IPS-18a (cell line): ENCODE data around the gene UVRAG.

Experiments used
- H3K27ac ChIP-seq: one replicate; pipeline ENCODE4 v1.5.1; 2013; ENCODE audit warnings: low read length
- H3K27me3 ChIP-seq: one replicate; pipeline ENCODE4 v1.6.1; 2013; ENCODE audit warnings: mild to moderate bottlenecking, low read length; ENCODE audit not compliant: control insufficient read depth, insufficient read depth
- H3K36me3 ChIP-seq: one replicate; pipeline ENCODE4 v1.6.1; 2013; ENCODE audit warnings: low read depth, low read length; ENCODE audit not compliant: control insufficient read depth
- H3K4me1 ChIP-seq: one replicate; pipeline ENCODE4 v1.6.1; 2013; ENCODE audit warnings: low read depth, low read length; ENCODE audit not compliant: control insufficient read depth
- H3K4me3 ChIP-seq: one replicate; pipeline ENCODE4 v1.5.1; 2013; ENCODE audit warnings: low read length
- H3K9ac ChIP-seq: one replicate; pipeline ENCODE4 v1.6.1; 2013; ENCODE audit warnings: mild to moderate bottlenecking, low read length, moderate library complexity
- H3K9me3 ChIP-seq: one replicate; pipeline ENCODE4 v1.6.1; 2013; ENCODE audit warnings: low read depth, low read length; ENCODE audit not compliant: control insufficient read depth

UVRAG gene

DNA sequence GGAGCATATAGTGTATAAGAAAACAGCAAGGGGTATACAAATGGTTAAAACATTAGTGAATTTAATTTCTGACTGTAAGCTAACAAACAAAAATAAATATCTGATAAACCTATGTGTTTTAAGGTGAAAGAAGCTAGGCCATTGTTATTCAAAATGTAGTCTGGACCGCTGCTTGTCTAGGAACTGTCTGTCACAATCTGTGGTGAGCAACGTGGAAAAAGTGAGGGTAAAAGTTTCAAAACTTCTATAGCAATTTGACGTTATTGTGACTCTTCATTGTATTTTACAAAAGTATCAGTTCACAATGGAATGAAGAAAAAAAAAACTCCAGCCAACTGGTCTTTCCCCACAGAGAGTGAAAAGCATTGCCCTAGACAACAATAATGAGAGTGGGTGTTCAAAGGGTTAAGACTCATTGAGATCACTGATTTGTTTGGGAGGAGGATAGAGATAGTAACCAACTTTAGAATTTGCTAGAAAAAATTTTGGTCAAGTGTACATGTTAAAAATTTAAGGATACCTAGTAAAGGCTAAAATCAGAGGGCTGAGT is 79.1 kb downstream of the UVRAG start:
- H3K27me3 ChIP-seq: no peaks in the 10 kb centered on the region
- no peak overlapping the region for H3K27ac ChIP-seq
- H3K9ac ChIP-seq: no peak overlapping the region
- H3K36me3 ChIP-seq: peaks cover 6% of the 10 kb centered on the region
- H3K4me3 ChIP-seq: no peak overlapping the region
- no peaks in the 10 kb centered on the region for H3K4me1 ChIP-seq
- H3K9me3 ChIP-seq: no peaks in the 10 kb centered on the region

DNA sequence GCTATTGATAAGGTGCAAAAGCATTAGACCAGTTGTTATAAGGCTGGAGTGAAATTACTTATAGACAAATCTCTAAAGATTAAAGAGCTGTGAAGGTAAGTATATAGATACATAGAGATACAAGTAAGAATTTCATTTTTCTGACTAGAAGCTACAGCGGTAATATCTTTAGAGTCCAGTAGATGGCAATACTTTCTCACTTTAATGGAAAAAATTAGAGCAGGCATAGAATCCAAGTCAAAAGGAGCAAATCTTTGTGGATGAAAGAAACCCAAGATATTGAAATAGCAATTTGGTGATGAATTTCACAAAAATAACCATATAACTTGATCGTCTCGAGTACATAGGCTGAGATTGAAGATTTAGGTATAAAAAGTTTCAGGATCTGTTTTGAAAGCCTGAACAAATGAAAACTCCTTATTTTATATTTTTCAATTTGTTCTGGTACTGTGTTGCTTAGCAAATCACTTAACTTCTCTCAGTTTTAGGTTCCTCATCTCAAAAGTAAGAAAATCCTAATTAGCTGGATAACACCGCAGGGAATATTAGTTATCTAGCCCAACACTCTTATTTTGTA is 81.9 kb downstream of the UVRAG start:
- Histone ChIP-seq H3K4me3 (no peak overlapping the region), H3K9ac (no peak overlapping the region), H3K9me3 (no peaks in the 10 kb centered on the region), H3K27ac (no peak overlapping the region), H3K4me1 (no peaks in the 10 kb centered on the region), H3K36me3 (peaks cover 6% of the 10 kb centered on the region), H3K27me3 (no peaks in the 10 kb centered on the region)

DNA sequence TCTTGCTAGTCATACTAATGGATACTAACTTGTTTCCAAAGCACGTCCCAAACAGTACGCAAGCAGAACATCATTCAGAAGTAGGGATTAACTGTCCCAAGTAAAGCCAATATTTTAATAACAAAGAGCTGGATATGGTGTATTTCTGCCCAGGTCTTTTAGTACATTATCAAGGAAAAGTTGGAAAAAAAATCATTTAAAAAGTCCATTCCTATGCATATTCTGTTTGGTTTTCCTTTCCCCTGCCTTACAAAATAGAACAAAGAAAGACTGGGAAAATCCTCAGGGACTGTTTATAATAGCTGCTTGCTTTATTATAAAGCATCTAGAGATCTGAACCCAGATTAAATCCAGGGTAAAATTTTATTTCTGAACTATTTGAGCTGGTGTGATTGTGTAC is 83.9 kb downstream of the UVRAG start:
- H3K9me3 ChIP-seq: no peaks in the 10 kb centered on the region
- no peaks in the 10 kb centered on the region for H3K36me3 ChIP-seq
- no peaks in the 10 kb centered on the region for H3K4me1 ChIP-seq
- no peak overlapping the region for H3K9ac ChIP-seq
- H3K4me3 ChIP-seq: no peak overlapping the region
- no peaks in the 10 kb centered on the region for H3K27me3 ChIP-seq
- H3K27ac ChIP-seq: no peak overlapping the region

DNA sequence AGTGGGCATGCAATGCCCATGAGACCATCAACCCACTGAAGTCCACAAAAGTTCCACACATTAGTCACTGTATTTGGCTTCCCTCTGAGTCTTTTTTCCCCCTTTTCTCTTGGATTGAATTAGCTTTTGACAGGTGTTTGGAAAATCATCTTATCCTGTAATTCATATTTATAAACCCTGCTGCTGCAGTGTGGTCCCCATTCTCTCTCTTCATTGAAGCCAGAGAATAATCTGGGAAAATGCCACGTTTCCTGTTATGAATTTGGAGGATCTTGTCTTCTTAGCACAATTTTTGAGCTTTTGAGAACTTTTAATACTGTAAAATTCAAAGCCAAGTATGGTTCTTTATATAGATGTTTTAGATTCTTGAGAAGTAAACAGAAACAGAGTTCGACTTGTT is 84.8 kb downstream of the UVRAG start:
- no peaks in the 10 kb centered on the region for H3K4me1 ChIP-seq
- H3K27ac ChIP-seq: no peak overlapping the region
- no peak overlapping the region for H3K4me3 ChIP-seq
- no peak overlapping the region for H3K9ac ChIP-seq
- H3K36me3 ChIP-seq: no peaks in the 10 kb centered on the region
- no peaks in the 10 kb centered on the region for H3K27me3 ChIP-seq
- no peaks in the 10 kb centered on the region for H3K9me3 ChIP-seq

DNA sequence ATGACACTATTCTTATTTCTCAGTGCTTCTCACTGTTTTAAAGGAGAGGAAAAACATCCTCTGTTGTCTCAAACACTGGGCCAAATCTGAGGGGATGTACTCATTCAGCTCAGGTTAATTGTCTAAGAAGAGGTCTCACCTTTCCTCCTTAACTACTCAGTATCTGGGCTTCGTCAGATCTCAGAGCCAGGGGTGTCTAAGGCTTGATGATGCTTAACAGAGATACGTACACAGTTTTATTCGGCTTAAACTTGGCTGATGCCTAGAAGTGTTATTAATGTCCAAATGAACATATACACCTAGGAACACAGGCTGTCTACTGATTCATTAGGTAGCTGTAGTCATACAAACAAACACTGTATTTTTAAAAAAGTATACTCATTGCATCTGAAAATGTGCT is 85.8 kb downstream of the UVRAG start:
- Histone ChIP-seq H3K4me3 (no peak overlapping the region), H3K27me3 (no peaks in the 10 kb centered on the region), H3K4me1 (no peaks in the 10 kb centered on the region), H3K9ac (no peak overlapping the region), H3K27ac (no peak overlapping the region), H3K36me3 (no peaks in the 10 kb centered on the region), H3K9me3 (no peaks in the 10 kb centered on the region)

DNA sequence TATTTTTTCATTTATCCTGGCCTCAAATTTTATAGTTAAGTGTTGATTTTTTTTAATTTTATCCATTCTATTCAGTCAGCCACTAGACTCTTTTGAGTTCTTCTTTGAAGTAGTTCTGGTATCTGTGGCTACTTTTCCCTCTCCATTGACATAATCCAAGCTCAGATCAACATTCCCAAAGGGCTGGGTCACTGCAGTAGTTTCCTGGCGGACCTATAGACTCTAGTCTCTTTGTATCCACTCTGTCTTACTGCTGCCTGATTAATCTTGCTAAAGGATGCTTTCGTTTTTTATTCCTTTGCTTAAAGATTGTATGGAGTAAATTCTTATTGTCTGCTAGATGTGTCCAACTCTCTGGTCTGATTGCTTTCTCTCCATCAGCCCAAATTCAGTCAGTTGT is 87.6 kb downstream of the UVRAG start:
- H3K27me3 ChIP-seq: no peaks in the 10 kb centered on the region
- H3K9me3 ChIP-seq: no peaks in the 10 kb centered on the region
- H3K4me3 ChIP-seq: no peak overlapping the region

DNA sequence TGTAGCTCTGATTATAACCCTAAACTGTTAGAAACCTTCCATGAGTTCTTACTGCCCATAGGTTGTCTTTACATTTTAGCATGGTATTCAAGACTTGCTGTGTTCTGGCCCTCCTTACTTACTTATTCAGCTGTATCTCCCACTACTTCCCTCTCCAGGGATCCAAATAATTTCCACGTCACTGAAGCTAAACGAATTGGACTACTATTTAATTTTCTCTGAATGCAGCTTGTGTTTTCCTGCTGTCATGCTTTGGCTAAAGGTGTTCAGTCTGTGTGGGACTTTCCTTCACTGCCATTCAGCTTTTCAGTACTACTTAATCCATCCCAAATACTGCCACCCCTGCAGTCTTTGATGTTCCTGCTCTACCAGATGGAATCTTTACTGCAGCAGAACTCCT is 88.3 kb downstream of the UVRAG start:
- Histone ChIP-seq H3K36me3 (no peaks in the 10 kb centered on the region), H3K4me1 (no peaks in the 10 kb centered on the region), H3K27ac (no peak overlapping the region), H3K27me3 (no peaks in the 10 kb centered on the region), H3K9me3 (no peaks in the 10 kb centered on the region), H3K4me3 (no peak overlapping the region), H3K9ac (no peak overlapping the region)

More for the DNA sequence above, 87.6 kb downstream of the UVRAG start:
- no peak overlapping the region for H3K27ac ChIP-seq
- no peaks in the 10 kb centered on the region for H3K4me1 ChIP-seq
- no peaks in the 10 kb centered on the region for H3K36me3 ChIP-seq
- H3K9ac ChIP-seq: no peak overlapping the region

DNA sequence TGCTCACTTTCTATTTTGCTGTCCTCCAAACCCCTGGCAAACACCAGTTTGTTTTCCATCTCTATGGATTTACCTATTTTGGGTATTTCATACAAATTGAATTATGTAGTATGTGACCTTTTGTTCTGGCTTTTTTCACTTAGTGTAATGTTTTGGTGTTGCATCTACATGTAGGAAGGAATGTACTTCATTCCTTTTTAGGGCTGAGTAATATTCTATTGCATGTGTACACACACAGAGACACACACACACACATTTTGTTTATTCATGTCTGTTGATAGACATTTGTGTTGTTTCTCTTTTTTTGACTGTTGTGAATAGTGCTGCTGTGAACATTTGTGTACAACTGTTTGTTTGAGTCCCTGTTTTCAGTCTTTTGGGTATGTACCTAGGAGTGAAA is 90.4 kb downstream of the UVRAG start:
- H3K9me3 ChIP-seq: no peaks in the 10 kb centered on the region
- H3K27me3 ChIP-seq: no peaks in the 10 kb centered on the region
- H3K36me3 ChIP-seq: no peaks in the 10 kb centered on the region
- no peak overlapping the region for H3K27ac ChIP-seq
- no peaks in the 10 kb centered on the region for H3K4me1 ChIP-seq
- no peak overlapping the region for H3K9ac ChIP-seq
- H3K4me3 ChIP-seq: no peak overlapping the region

DNA sequence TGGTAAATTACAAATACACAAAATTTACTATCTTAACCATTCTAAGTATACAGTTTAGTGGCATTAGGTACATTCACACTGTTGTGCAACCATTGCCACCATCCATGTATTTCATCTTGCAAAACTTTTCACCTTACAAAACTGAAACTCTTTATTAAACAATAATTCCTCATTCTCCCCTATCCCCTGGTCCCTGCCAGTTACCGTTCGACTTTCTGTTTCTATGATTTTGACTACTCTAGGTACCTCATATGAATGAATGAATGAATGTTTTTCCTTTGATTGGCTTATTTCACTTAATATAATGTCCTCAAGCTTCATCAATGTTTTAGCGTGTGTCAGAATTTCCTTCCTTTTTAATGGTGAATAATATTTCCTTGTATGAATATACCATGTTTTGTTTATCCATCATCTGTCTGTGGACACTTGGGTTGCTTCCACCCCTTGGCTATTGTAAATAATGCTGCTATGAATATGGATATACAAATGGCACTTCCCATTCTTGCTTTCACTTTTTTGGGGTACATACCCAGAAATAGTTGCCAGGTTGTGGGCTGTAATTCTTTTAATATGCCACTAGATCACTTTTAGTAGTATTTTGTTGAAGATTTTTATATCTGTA is 93.0 kb downstream of the UVRAG start:
- no peaks in the 10 kb centered on the region for H3K36me3 ChIP-seq
- H3K27ac ChIP-seq: no peak overlapping the region
- no peaks in the 10 kb centered on the region for H3K9me3 ChIP-seq
- no peaks in the 10 kb centered on the region for H3K4me1 ChIP-seq
- H3K9ac ChIP-seq: no peak overlapping the region
- H3K4me3 ChIP-seq: no peak overlapping the region
- no peaks in the 10 kb centered on the region for H3K27me3 ChIP-seq

DNA sequence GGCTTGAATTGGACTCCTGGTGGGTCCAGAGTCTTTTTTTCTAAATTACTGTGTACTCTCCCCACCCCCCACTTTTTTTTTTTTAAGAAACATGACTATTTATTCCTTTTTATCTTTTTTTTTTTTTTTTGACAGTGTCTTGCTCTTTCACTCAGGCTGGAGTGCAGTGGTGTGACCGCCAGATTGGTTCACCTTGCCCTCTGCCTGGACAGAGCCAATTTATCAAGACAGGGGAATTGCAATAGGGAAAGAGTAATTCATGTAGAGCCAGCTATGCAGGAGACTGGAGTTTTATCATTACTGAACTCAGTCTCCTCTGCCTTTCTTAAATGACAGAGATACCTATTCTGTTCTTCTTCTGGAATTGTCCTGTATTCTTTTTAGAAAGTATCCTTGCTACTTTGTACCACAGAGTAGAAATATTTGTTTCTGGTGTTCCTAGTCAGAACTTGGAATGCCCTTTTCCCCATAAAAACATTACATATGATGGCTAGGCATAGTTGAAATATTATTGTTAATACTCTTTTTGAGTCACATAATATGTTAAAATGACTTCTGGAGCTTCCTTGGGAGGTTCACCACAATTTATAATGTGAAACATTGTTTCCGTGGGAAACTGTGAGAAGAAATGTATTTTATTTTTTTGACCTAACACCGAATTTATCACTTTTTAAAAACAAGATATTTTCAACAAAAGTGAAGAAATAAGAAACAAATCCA is 95.6 kb downstream of the UVRAG start:
- Histone ChIP-seq H3K36me3 (no peaks in the 10 kb centered on the region), H3K9ac (no peak overlapping the region), H3K27me3 (no peaks in the 10 kb centered on the region), H3K27ac (no peak overlapping the region), H3K4me1 (no peaks in the 10 kb centered on the region), H3K4me3 (no peak overlapping the region), H3K9me3 (no peaks in the 10 kb centered on the region)

DNA sequence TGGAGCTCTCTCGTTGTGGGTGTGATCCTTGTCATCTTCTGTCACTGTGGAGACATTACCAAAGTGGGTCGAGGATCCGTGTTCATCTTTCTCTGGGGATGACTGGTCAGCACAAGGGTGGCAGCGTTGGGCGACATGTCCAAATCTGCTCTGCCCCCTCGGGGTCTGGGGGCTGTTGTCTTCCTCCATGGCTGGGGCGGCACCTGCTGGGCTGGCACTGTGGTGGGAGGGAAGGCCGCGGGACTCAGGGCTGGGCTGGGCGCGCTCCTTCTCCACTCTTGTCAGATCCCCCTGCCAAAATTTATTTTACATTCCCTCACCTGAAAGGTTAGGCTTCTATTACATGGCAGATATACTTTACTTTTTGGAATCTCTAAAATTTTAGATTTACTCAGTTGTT is 96.4 kb downstream of the UVRAG start:
- Histone ChIP-seq H3K4me1 (no peaks in the 10 kb centered on the region), H3K27ac (no peak overlapping the region), H3K4me3 (no peak overlapping the region), H3K27me3 (no peaks in the 10 kb centered on the region), H3K9ac (no peak overlapping the region), H3K9me3 (no peaks in the 10 kb centered on the region), H3K36me3 (no peaks in the 10 kb centered on the region)

DNA sequence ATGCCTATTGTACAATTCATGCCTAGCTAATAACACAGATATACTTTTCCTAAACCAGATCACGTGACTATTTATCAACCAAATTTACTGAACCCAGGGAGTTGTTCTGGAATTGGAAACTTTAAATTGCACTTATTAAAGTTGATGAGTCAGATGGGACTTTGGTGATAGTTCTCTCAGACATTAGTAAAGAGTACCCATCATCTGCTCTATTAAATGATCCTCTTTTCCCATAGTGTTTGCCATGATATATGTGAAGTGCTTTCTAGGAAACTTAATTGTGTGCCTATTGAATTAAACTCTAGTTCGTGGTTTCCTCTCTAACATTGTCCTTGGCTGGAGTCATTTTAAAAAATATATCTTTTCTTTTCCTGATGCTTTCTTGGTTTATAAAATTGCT is 99.0 kb downstream of the UVRAG start:
- Histone ChIP-seq H3K36me3 (no peaks in the 10 kb centered on the region), H3K4me1 (no peaks in the 10 kb centered on the region), H3K4me3 (no peak overlapping the region), H3K27me3 (no peaks in the 10 kb centered on the region), H3K9ac (no peak overlapping the region), H3K27ac (no peak overlapping the region), H3K9me3 (no peaks in the 10 kb centered on the region)
